ENCODE measurements around the gene OPN5. TPM values are rescaled to one million over a fixed set of nuclear protein-coding genes. Genes with fewer than 3 reads are reported as not detected.

The OPN5 gene
- total RNA-seq, 1 experiment from 2014 or later, result not detected

- Histone ChIP-seq H3K27me3 (ENCODE audit: insufficient read depth, low read depth) (peaks cover 13% of the 10 kb centered on the region; the same call in 1 of the 2 replicates), H3K4me3 (no peak overlapping the region), H3F3A (ENCODE audit: insufficient read depth, low read depth) (no peaks in the 10 kb centered on the region), H3K79me2 (ENCODE audit: low read depth) (no peaks in the 10 kb centered on the region), H3K27ac (no peak overlapping the region), H3K9me2 (ENCODE audit: insufficient read depth) (no peaks in the 10 kb centered on the region), H2AFZ (no peak overlapping the region), H3K36me3 (ENCODE audit: low read depth) (no peaks in the 10 kb centered on the region), H3K9me3 (ENCODE audit: insufficient read depth, low read depth) (no peaks in the 10 kb centered on the region), H4K20me1 (ENCODE audit: insufficient read depth) (no peaks in the 10 kb centered on the region), H3K4me2 (no peak overlapping the region), H3K4me1 (replicated peaks; ENCODE audit: insufficient read depth) (no peaks in the 10 kb centered on the region)
- BruUV-seq (replicated peaks), result no TSS peak
- ChIA-PET POLR2A (ENCODE audit: unreplicated experiment) (no interaction called here), CTCF (no interaction called here)
- intact Hi-C loops (cut with micrococcal nuclease; ENCODE audit: unreplicated experiment), result no loop called here
- TF ChIP-seq EZH2 (IDR thresholded peaks at IDR 0.05; ENCODE audit: low read depth) (no peak), CTCF (conservative IDR thresholded peaks at IDR 0.05) (no peak)
- DNase-seq, result no peak
Observed at GRCh38 chr6:47839645-47840044, 57.8 kb downstream of the OPN5 start.

GRCh38 chr6:47844881-47845280 lies 63.0 kb downstream of the OPN5 start:
- Histone ChIP-seq H3K27me3 (ENCODE audit: insufficient read depth, low read depth) (peaks cover 13% of the 10 kb centered on the region; the same call in 1 of the 2 replicates), H3F3A (ENCODE audit: insufficient read depth, low read depth) (no peaks in the 10 kb centered on the region), H3K9me2 (ENCODE audit: insufficient read depth) (no peaks in the 10 kb centered on the region), H3K27ac (no peak overlapping the region), H3K79me2 (ENCODE audit: low read depth) (no peaks in the 10 kb centered on the region), H4K20me1 (ENCODE audit: insufficient read depth) (no peaks in the 10 kb centered on the region), H3K36me3 (ENCODE audit: low read depth) (no peaks in the 10 kb centered on the region), H3K9me3 (ENCODE audit: insufficient read depth, low read depth) (no peaks in the 10 kb centered on the region), H3K4me1 (replicated peaks; ENCODE audit: insufficient read depth) (no peaks in the 10 kb centered on the region), H3K4me2 (no peak overlapping the region), H3K4me3 (no peak overlapping the region), H2AFZ (no peak overlapping the region)
- CTCF ChIA-PET, result no interaction called here
- intact Hi-C loops (cut with micrococcal nuclease; ENCODE audit: unreplicated experiment), result no loop called here
- DNase-seq, result no peak
- POLR2A ChIA-PET (ENCODE audit: unreplicated experiment), result no interaction called here
- no TSS peak for BruUV-seq (replicated peaks)
- TF ChIP-seq EZH2 (IDR thresholded peaks at IDR 0.05; ENCODE audit: low read depth), result no peak
- TF ChIP-seq CTCF (conservative IDR thresholded peaks at IDR 0.05), result no peak

- no peaks in the 10 kb centered on the region for H3K36me3 ChIP-seq (ENCODE audit: low read depth)
Observed at GRCh38 chr6:47846752-47847151, 64.9 kb downstream of the OPN5 start.

More at GRCh38 chr6:47846752-47847151, 64.9 kb downstream of the OPN5 start:
- Histone ChIP-seq H2AFZ (no peak overlapping the region), H3K4me3 (no peak overlapping the region), H3K9me3 (ENCODE audit: insufficient read depth, low read depth) (no peaks in the 10 kb centered on the region), H3K9me2 (ENCODE audit: insufficient read depth) (no peaks in the 10 kb centered on the region), H4K20me1 (ENCODE audit: insufficient read depth) (no peaks in the 10 kb centered on the region), H3K79me2 (ENCODE audit: low read depth) (no peaks in the 10 kb centered on the region), H3K4me2 (no peak overlapping the region), H3K4me1 (replicated peaks; ENCODE audit: insufficient read depth) (no peaks in the 10 kb centered on the region), H3F3A (ENCODE audit: insufficient read depth, low read depth) (no peaks in the 10 kb centered on the region), H3K27me3 (ENCODE audit: insufficient read depth, low read depth) (peaks cover 13% of the 10 kb centered on the region; the same call in 1 of the 2 replicates), H3K27ac (no peak overlapping the region)
- POLR2A ChIA-PET (ENCODE audit: unreplicated experiment), result no interaction called here
- no TSS peak for BruUV-seq (replicated peaks)
- CTCF ChIA-PET, result no interaction called here
- intact Hi-C loops (cut with micrococcal nuclease; ENCODE audit: unreplicated experiment), result no loop called here
- TF ChIP-seq CTCF (conservative IDR thresholded peaks at IDR 0.05), result no peak
- no peak for TF ChIP-seq EZH2 (IDR thresholded peaks at IDR 0.05; ENCODE audit: low read depth)
- DNase-seq, result no peak
